ENCODE data around the gene STK39.

DNA sequence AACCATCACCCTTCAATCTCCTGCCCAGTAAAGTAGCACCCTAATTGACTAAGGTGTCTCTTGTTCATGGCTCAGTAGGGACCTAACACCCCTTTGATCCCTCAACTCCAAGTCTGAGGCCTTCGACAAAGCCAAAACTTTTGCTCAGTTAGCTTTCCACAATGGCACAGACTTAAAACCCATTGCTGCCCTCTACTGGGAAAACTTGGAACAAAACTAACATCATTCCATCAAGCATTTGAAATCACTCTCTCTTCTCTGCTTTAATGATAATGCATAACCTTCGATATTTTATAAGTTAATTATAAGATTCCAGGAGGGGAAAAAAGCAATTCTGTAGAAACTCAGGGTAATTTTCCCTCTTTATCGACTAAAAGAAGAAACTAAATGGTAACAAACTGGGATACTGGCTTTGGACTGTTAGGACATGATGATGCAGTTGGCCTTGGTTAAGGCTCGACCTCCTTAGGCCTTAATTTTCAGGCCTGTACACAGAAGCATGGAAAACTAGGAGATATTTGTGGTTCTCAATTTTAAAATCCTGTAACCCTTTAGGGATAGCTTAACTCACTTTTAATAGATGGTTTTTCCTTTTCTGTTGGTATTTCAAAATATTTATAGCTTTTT is 127.8 kb downstream of the STK39 start:
- TF ChIP-seq POLR2A (IDR thresholded peaks at IDR 0.05) (no peak), CTCF (IDR thresholded peaks at IDR 0.05) (peak; percentile 44 to 61 (median 54))

Data from right lobe of liver (tissue), 4 donors.